A673 (cell line): ENCODE data around the gene DEAF1. TPM values are rescaled to one million over a fixed set of nuclear protein-coding genes. Genes with fewer than 3 reads are reported as not detected.
"Not testable (repeated sequence)": the region's sequence is repeated elsewhere in the genome, so short reads cannot be mapped to it uniquely, and the experiment has no call there.

Source experiments
- BruUV-seq: library from RNA; stranded (reverse); fragments of 400-500 nt; replicated peaks from 2 replicates; lab custom pipeline; 2021; lab: Mats Ljungman, UMichigan
- CTCF ChIA-PET: fragments of 300-600 bp; sonication (Branson Sonifier 250); formaldehyde crosslinking; loops from one replicate; lab custom pipeline; 2022; ENCODE audit warnings: antibody characterized with exemption; lab: Charles Lee
- POLR2A ChIA-PET: fragments of 300-600 bp; sonication (Branson Sonifier 250); formaldehyde crosslinking; loops from one replicate; lab custom pipeline; 2022; ENCODE audit warnings: antibody characterized with exemption; ENCODE audit not compliant: low non-redundant PET; lab: Charles Lee
- DNase-seq: peaks from one replicate; pipeline ENCODE4 v3.0.0-alpha.2; 2015; ENCODE audit warnings: low spot score
- H3K27ac ChIP-seq: fragments of 200-600 bp; sonication (generic); 2 replicates; pipeline ENCODE4 v1.5.1; 2016; ENCODE audit warnings: mixed run types, low read depth, mild to moderate bottlenecking, mixed read lengths, antibody characterized with exemption, low read length; ENCODE audit not compliant: poor library complexity, severe bottlenecking
- H3K27me3 ChIP-seq: fragments of 200-600 bp; sonication (generic); replicated peaks from 2 replicates; pipeline ENCODE4 v1.6.1; 2017; ENCODE audit warnings: mixed run types, low read depth, mild to moderate bottlenecking, mixed read lengths, antibody characterized with exemption, low read length; ENCODE audit not compliant: insufficient read depth, poor library complexity
- H3K36me3 ChIP-seq: fragments of 200-600 bp; sonication (generic); 2 replicates; pipeline ENCODE4 v1.6.1; 2016; ENCODE audit warnings: mixed run types, mild to moderate bottlenecking, mixed read lengths, antibody characterized with exemption, low read length; ENCODE audit not compliant: insufficient read depth, poor library complexity, severe bottlenecking
- H3K4me1 ChIP-seq: fragments of 200-600 bp; sonication (generic); 2 replicates; pipeline ENCODE4 v1.6.1; 2017; ENCODE audit warnings: mixed run types, mild to moderate bottlenecking, mixed read lengths, antibody characterized with exemption, low read length; ENCODE audit not compliant: insufficient read depth, poor library complexity, severe bottlenecking
- H3K4me3 ChIP-seq: fragments of 200-600 bp; sonication (generic); 2 replicates; pipeline ENCODE4 v1.5.1; 2016; ENCODE audit warnings: low read depth, mixed run types, mild to moderate bottlenecking, mixed read lengths, low read length; ENCODE audit not compliant: poor library complexity, severe bottlenecking
- H3K9me3 ChIP-seq: fragments of 200-600 bp; sonication (generic); 2 replicates; pipeline ENCODE4 v1.6.1; 2016; ENCODE audit warnings: mixed run types, low read depth, mild to moderate bottlenecking, mixed read lengths, antibody characterized with exemption, low read length; ENCODE audit not compliant: poor library complexity, severe bottlenecking
- EZH2 ChIP-seq: fragments of 200-600 bp; sonication (generic); IDR thresholded peaks from 2 replicates; pipeline ENCODE4 v1.6.1; 2017; ENCODE audit warnings: borderline replicate concordance, low read depth, mild to moderate bottlenecking, mixed read lengths, antibody characterized with exemption, low read length; ENCODE audit not compliant: poor library complexity, severe bottlenecking
- intact Hi-C: fragments of 100-400 bp; cut with micrococcal nuclease; formaldehyde crosslinking; loops from one replicate; pipeline ENCODE4 v1.10.0; 2022; ENCODE audit not compliant: unreplicated experiment
- total RNA-seq: library from RNA; stranded (reverse); gene quantifications from 2 replicates; pipeline ENCODE4 v1.2.3, GENCODE V29; 2021
- TF ChIP-seq, protein P1 (sequence below): fragments of 300-800, 200-600 bp; sonication (generic); conservative IDR thresholded peaks from 2 replicates; pipeline ENCODE4 v1.5.1; 2017; ENCODE audit warnings: low read depth, mild to moderate bottlenecking, antibody characterized with exemption, low read length, moderate library complexity, mixed read lengths

Gene DEAF1
- total RNA-seq, 1 experiment from 2014 or later: 56.7 TPM

DNA sequence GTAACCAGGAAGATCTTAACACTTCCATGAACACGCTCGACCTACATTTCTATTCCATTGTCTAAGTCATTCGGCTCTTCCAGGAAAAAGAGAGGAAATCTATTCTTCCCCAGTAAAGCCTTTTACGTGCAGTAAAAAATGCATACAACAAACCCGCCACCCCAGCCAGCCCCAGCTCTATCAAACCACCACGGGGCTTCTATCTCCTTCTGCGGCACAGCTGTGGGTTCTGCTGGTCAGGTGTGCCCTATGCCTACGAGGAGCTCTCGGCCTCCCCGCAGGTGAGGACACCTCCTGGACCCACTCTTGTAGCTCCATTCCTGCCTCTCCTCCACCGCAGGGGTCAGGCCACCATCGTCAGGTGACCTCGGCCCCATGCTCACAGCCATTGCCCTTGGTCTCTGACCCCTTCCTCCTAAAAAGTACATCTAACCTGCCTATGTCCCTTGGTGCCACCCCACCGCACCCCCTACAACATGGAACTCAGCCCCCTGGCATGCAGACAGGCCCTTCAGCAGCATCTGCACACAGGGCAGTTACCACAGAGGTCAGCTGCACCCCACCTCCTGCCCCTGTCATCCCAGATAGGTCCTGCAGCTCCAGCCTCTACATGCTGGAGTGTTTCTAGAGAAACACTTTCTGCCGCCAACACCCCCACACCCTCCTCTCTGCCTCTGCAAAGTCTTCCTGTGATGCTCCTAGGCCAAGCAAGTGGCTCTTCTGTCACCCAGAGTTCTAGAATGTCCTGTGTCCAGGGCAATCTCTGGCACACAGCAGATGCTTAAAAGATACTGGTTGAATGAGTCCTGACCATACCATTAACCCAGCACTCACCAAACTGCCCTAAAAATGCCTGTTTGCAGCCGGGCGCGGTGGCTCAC is 3.1 kb downstream of the DEAF1 start:
- BruUV-seq: no TSS peak
- peaks cover 16% of the 10 kb centered on the region for H3K4me1 ChIP-seq
- intact Hi-C loops: no loop called here
- DNase-seq: no peak
- ChIA-PET CTCF (no interaction called here), POLR2A (no interaction called here)
- no peak overlapping the region for H3K27ac ChIP-seq
- no peaks in the 10 kb centered on the region for H3K27me3 ChIP-seq
- TF ChIP-seq, protein P1, sequence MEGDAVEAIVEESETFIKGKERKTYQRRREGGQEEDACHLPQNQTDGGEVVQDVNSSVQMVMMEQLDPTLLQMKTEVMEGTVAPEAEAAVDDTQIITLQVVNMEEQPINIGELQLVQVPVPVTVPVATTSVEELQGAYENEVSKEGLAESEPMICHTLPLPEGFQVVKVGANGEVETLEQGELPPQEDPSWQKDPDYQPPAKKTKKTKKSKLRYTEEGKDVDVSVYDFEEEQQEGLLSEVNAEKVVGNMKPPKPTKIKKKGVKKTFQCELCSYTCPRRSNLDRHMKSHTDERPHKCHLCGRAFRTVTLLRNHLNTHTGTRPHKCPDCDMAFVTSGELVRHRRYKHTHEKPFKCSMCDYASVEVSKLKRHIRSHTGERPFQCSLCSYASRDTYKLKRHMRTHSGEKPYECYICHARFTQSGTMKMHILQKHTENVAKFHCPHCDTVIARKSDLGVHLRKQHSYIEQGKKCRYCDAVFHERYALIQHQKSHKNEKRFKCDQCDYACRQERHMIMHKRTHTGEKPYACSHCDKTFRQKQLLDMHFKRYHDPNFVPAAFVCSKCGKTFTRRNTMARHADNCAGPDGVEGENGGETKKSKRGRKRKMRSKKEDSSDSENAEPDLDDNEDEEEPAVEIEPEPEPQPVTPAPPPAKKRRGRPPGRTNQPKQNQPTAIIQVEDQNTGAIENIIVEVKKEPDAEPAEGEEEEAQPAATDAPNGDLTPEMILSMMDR: no peak
- no peak for TF ChIP-seq EZH2
- no peaks in the 10 kb centered on the region for H3K9me3 ChIP-seq
- peaks cover 17% of the 10 kb centered on the region for H3K36me3 ChIP-seq
- no peak overlapping the region for H3K4me3 ChIP-seq

DNA sequence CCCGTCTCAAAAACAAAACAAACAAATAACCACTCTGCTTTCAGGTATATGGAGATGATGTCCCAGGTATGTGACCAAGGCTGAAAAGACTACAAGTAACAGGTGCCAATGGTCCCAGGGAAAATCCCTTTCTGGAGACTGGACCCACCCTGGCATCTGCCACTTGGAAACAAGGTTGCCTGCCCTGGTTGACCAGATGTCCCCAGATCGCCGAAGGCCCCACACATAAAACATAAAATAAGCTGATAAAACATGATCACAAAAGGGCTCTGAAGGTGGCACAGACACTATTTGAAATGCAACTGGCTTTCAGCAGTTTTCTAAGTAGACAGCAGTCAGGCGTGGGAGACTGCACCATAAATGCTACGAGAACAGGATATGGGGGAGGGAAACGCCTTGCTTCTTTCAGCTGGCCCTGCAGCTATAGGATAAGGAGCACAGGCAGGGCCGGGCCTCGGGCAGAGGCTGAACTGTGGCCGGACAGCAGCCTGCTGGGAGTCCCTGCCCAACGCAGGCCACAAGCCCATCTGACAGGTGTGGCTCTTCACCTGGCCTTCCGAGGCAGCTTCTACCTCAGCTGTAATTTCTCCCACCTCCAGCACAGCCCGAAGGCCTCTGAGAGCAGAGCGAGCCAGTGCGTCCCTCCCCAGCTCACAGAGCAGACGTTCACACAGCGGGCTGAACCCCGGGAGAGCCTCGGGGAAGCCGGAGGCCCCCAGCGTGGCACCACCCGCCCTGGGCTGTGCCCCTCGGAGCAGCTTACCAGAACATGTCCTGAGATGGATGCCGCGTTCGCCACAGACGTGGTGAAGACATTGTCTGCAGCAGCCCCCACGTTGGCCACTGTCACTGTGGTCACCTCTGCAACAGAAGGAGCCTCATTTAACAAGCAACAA is 4.0 kb downstream of the DEAF1 start:
- DNase-seq: no peak
- Histone ChIP-seq H3K27ac (no peak overlapping the region), H3K9me3 (no peaks in the 10 kb centered on the region), H3K27me3 (no peaks in the 10 kb centered on the region), H3K4me1 (peaks cover 16% of the 10 kb centered on the region), H3K36me3 (peaks cover 26% of the 10 kb centered on the region), H3K4me3 (no peak overlapping the region)
- POLR2A ChIA-PET: no interaction called here
- CTCF ChIA-PET: no interaction called here
- BruUV-seq: no TSS peak
- no peak for TF ChIP-seq EZH2
- TF ChIP-seq, protein P1: no peak
- intact Hi-C loops: no loop called here

DNA sequence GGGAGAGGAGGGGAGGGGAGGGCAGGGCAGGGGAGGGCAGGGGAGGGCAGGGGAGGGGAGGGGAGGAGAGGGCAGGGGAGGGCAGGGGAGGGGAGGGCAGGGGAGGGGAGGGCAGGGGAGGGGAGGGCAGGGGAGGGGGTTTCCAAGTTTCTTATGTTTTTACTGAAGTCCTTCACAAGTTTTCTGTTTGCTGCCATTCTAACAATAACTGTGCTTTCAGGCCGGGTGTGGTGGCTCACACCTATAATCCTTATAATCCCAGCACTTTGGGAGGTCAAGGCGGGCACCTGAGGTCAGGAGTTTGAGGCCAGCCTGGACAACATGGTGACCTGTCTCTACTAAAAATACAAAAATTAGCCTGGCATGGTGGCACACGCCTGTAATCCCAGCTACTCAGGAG is 4.8 kb downstream of the DEAF1 start:
- BruUV-seq, H3K9me3 ChIP-seq, intact Hi-C loops, H3K4me3 ChIP-seq, CTCF ChIA-PET, POLR2A ChIA-PET, DNase-seq, H3K27me3 ChIP-seq, H3K27ac ChIP-seq: not testable (repeated sequence)
- peaks cover 16% of the 10 kb centered on the region for H3K4me1 ChIP-seq
- H3K36me3 ChIP-seq: peaks cover 31% of the 10 kb centered on the region
